ENCODE measurements around the gene MMADHC. TPM values are rescaled to one million over a fixed set of nuclear protein-coding genes. Genes with fewer than 3 reads are reported as not detected.

The MMADHC gene
- total and polyA plus RNA-seq, 2 of the 4 experiments (the other 2 are of a cell fraction) = 62.6 to 112 TPM

GRCh38 chr2:149527998-149528755, 59.4 kb downstream of the MMADHC start:
- no peaks in the 10 kb centered on the region for H3K9me1 ChIP-seq (ENCODE audit: insufficient read depth, low read length)
- H3K9ac ChIP-seq (ENCODE audit: low read depth, low read length) = no peak overlapping the region
- H3K14ac ChIP-seq (replicated peaks; ENCODE audit: low read depth, low read length) = no peak overlapping the region
- no peak overlapping the region for H2BK120ac ChIP-seq (ENCODE audit: low read depth, low read length)
- H2BK20ac ChIP-seq (ENCODE audit: low read depth, low read length) = no peak overlapping the region
- H3K4ac ChIP-seq (ENCODE audit: low read depth, low read length) = no peak overlapping the region
- in situ Hi-C loops (cut with MboI; ENCODE audit: low sequenced_read_pairs) = no loop called here
- H4K5ac ChIP-seq (ENCODE audit: low read depth, low read length) = no peak overlapping the region
- no peak for TF ChIP-seq SMC3 (IDR thresholded peaks at IDR 0.05; ENCODE audit: low read depth, low read length)
- TF ChIP-seq CEBPB (IDR thresholded peaks at IDR 0.05; ENCODE audit: low read depth, low read length) = no peak
- TF ChIP-seq, protein P1, sequence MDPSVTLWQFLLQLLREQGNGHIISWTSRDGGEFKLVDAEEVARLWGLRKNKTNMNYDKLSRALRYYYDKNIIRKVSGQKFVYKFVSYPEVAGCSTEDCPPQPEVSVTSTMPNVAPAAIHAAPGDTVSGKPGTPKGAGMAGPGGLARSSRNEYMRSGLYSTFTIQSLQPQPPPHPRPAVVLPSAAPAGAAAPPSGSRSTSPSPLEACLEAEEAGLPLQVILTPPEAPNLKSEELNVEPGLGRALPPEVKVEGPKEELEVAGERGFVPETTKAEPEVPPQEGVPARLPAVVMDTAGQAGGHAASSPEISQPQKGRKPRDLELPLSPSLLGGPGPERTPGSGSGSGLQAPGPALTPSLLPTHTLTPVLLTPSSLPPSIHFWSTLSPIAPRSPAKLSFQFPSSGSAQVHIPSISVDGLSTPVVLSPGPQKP (IDR thresholded peaks at IDR 0.05; ENCODE audit: borderline replicate concordance, low read depth, low read length) = no peak
- no peak for TF ChIP-seq RAD21 (IDR thresholded peaks at IDR 0.05; ENCODE audit: low read length)
- TF ChIP-seq BHLHE40 (IDR thresholded peaks at IDR 0.05; ENCODE audit: low read depth, low read length) = no peak
- TF ChIP-seq FOS (IDR thresholded peaks at IDR 0.05; ENCODE audit: low read depth, low read length) = no peak
- no peak for TF ChIP-seq MXI1 (IDR thresholded peaks at IDR 0.05; ENCODE audit: borderline replicate concordance, low read depth, low read length)
- no peak for TF ChIP-seq MAZ (IDR thresholded peaks at IDR 0.05; ENCODE audit: borderline replicate concordance, low read depth, low read length)
- no peak for TF ChIP-seq NFE2L2 (IDR thresholded peaks at IDR 0.05; ENCODE audit: low read depth, low read length)
- TF ChIP-seq CHD1 (IDR thresholded peaks at IDR 0.05; ENCODE audit: low read depth, low read length) = no peak
- no peak for TF ChIP-seq RFX5 (IDR thresholded peaks at IDR 0.05; ENCODE audit: low read depth, low read length)
- no peak for TF ChIP-seq RCOR1 (IDR thresholded peaks at IDR 0.05; ENCODE audit: insufficient replicate concordance, low read length)
- TF ChIP-seq MAFK (IDR thresholded peaks at IDR 0.05; ENCODE audit: low read depth, low read length) = no peak
- TF ChIP-seq, protein P2, sequence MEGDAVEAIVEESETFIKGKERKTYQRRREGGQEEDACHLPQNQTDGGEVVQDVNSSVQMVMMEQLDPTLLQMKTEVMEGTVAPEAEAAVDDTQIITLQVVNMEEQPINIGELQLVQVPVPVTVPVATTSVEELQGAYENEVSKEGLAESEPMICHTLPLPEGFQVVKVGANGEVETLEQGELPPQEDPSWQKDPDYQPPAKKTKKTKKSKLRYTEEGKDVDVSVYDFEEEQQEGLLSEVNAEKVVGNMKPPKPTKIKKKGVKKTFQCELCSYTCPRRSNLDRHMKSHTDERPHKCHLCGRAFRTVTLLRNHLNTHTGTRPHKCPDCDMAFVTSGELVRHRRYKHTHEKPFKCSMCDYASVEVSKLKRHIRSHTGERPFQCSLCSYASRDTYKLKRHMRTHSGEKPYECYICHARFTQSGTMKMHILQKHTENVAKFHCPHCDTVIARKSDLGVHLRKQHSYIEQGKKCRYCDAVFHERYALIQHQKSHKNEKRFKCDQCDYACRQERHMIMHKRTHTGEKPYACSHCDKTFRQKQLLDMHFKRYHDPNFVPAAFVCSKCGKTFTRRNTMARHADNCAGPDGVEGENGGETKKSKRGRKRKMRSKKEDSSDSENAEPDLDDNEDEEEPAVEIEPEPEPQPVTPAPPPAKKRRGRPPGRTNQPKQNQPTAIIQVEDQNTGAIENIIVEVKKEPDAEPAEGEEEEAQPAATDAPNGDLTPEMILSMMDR (conservative IDR thresholded peaks at IDR 0.05; ENCODE audit: low read depth, low read length) = no peak
- TF ChIP-seq USF2 (IDR thresholded peaks at IDR 0.05; ENCODE audit: low read depth, low read length) = no peak
- no peak for TF ChIP-seq POLR2A (IDR thresholded peaks at IDR 0.05; ENCODE audit: low read depth, low read length)
- no peak overlapping the region for H3K18ac ChIP-seq (ENCODE audit: low read depth, low read length)
- H4K91ac ChIP-seq (ENCODE audit: insufficient read depth, low read depth, low read length) = no peak overlapping the region
- no TSS peak for BruUV-seq (replicated peaks)
- DNase-seq (no peak), ATAC-seq (ENCODE audit: low read depth) (no peak)
- no peak overlapping the region for H2BK5ac ChIP-seq (ENCODE audit: low read depth, low read length, poor library complexity, severe bottlenecking)
- H2AK9ac ChIP-seq (replicated peaks; ENCODE audit: low read depth, low read length, poor library complexity) = no peak overlapping the region
- no peak overlapping the region for H3K4me3 ChIP-seq (ENCODE audit: insufficient read depth, low read depth, low read length)
- CTCF ChIA-PET = no interaction called here
- no peaks in the 10 kb centered on the region for H3K9me3 ChIP-seq (ENCODE audit: control insufficient read depth, insufficient read depth, low read length)
- WGBS, 2 experiments (ENCODE audit: extremely low coverage in 2 of 2, insufficient read length in 1 of 2) = no CpG with 5 or more reads among the region's 7 CpGs
- no peak overlapping the region for H3K4me2 ChIP-seq (ENCODE audit: low read depth, low read length)
- no peaks in the 10 kb centered on the region for H3K4me1 ChIP-seq (ENCODE audit: control insufficient read depth, insufficient read depth, low read length)
- H3K27ac ChIP-seq (ENCODE audit: insufficient read depth, low read length) = no peak overlapping the region
- H2AK5ac ChIP-seq (ENCODE audit: low read depth, low read length) = no peak overlapping the region
- dilution Hi-C loops (cut with HindIII; ENCODE audit: low sequenced_read_pairs, unreplicated experiment) = no loop called here
- no peaks in the 10 kb centered on the region for H4K20me1 ChIP-seq (ENCODE audit: insufficient read depth, low read length)
- intact Hi-C loops (cut with micrococcal nuclease) = no loop called here
- H3K56ac ChIP-seq (ENCODE audit: extremely low read depth, insufficient read depth, low read length) = no peak overlapping the region
- H3K79me1 ChIP-seq (ENCODE audit: low read depth in 1 of 2, low read length in 2 of 2) = no peaks in the 10 kb centered on the region
- no peak overlapping the region for H2BK15ac ChIP-seq (ENCODE audit: low read depth, low read length)
- H3K23ac ChIP-seq (ENCODE audit: low read depth, low read length) = no peak overlapping the region
- H3K27me3 ChIP-seq (ENCODE audit: control insufficient read depth, insufficient read depth, low read length) = no peaks in the 10 kb centered on the region
- H2AFZ ChIP-seq (replicated peaks; ENCODE audit: low read length, poor library complexity) = no peak overlapping the region
- H4K8ac ChIP-seq (ENCODE audit: low read depth in 2 of 2, low read length in 2 of 2) = no peak overlapping the region
- POLR2A ChIA-PET (ENCODE audit: unreplicated experiment) = no interaction called here
- no peaks in the 10 kb centered on the region for H3K36me3 ChIP-seq (ENCODE audit: control insufficient read depth, insufficient read depth, low read length)
